ENCODE results near the gene GPR63. TPM values are rescaled to one million over a fixed set of nuclear protein-coding genes. Genes with fewer than 3 reads are reported as not detected.

The GPR63 gene
- total and polyA plus RNA-seq, 2 experiments from 2014 or later, result 0.10 to 0.11 TPM

- Histone ChIP-seq H3K79me2 (ENCODE audit: insufficient read depth) (no peaks in the 10 kb centered on the region), H3K9ac (no peak overlapping the region), H4K20me1 (ENCODE audit: insufficient read depth) (no peaks in the 10 kb centered on the region), H3K9me3 (ENCODE audit: low read depth) (no peaks in the 10 kb centered on the region), H3K27me3 (replicated peaks; ENCODE audit: insufficient read depth) (peaks cover 25% of the 10 kb centered on the region; the same call in 1 of the 2 replicates), H3F3A (ENCODE audit: insufficient read depth) (no peaks in the 10 kb centered on the region), H3K27ac (no peak overlapping the region), H3K4me1 (ENCODE audit: insufficient read depth) (no peaks in the 10 kb centered on the region), H3K4me2 (ENCODE audit: unreplicated experiment) (no peak overlapping the region), H3K9me2 (ENCODE audit: insufficient read depth) (no peaks in the 10 kb centered on the region), H3K36me3 (ENCODE audit: low read depth) (no peaks in the 10 kb centered on the region), H3K4me3 (no peak overlapping the region), H2AFZ (no peak overlapping the region)
- DNase-seq, result no peak
- TF ChIP-seq EZH2phosphoT487 (IDR thresholded peaks at IDR 0.05; ENCODE audit: insufficient read depth, low read depth), result no peak
- no peak for TF ChIP-seq EZH2 (IDR thresholded peaks at IDR 0.05; ENCODE audit: insufficient read depth, poor library complexity, severe bottlenecking)
- in situ Hi-C loops (cut with MboI), result no loop called here
- 95 to 96% methylated on average over 2 of the region's 2 CpGs for WGBS, 2 experiments (ENCODE audit: low coverage in 1 of 2, low lambda C conversion rate in 2 of 2, missing lambda C conversion rate in 2 of 2)
Measured at GRCh38 chr6:96834070-96834469, 3.2 kb downstream of the GPR63 start.

- Histone ChIP-seq H4K20me1 (ENCODE audit: insufficient read depth) (no peaks in the 10 kb centered on the region), H3K79me2 (ENCODE audit: insufficient read depth) (no peaks in the 10 kb centered on the region), H3K9me3 (ENCODE audit: low read depth) (no peaks in the 10 kb centered on the region), H3K36me3 (ENCODE audit: low read depth) (no peaks in the 10 kb centered on the region), H3K4me2 (ENCODE audit: unreplicated experiment) (no peak overlapping the region), H3K4me3 (no peak overlapping the region), H3K9ac (no peak overlapping the region), H3K27ac (no peak overlapping the region), H3K4me1 (ENCODE audit: insufficient read depth) (no peaks in the 10 kb centered on the region), H3K27me3 (replicated peaks; ENCODE audit: insufficient read depth) (peaks cover 16% of the 10 kb centered on the region; the same call in 1 of the 2 replicates), H3F3A (ENCODE audit: insufficient read depth) (no peaks in the 10 kb centered on the region), H3K9me2 (ENCODE audit: insufficient read depth) (no peaks in the 10 kb centered on the region), H2AFZ (no peak overlapping the region)
- in situ Hi-C loops (cut with MboI), result no loop called here
- no peak for DNase-seq
- WGBS, 2 experiments (ENCODE audit: low coverage in 1 of 2, low lambda C conversion rate in 2 of 2, missing lambda C conversion rate in 2 of 2), result 79 to 91% methylated on average over 2 of the region's 2 CpGs
- no peak for TF ChIP-seq EZH2phosphoT487 (IDR thresholded peaks at IDR 0.05; ENCODE audit: insufficient read depth, low read depth)
- TF ChIP-seq EZH2 (IDR thresholded peaks at IDR 0.05; ENCODE audit: insufficient read depth, poor library complexity, severe bottlenecking), result no peak
Measured at GRCh38 chr6:96832780-96833179, 4.5 kb downstream of the GPR63 start.

- H3K4me3 ChIP-seq, result no peak overlapping the region
- H3K9ac ChIP-seq, result no peak overlapping the region
- 82 to 100% methylated on average over 1 of the region's 1 CpG for WGBS, 2 experiments (ENCODE audit: low coverage in 1 of 2, low lambda C conversion rate in 2 of 2, missing lambda C conversion rate in 2 of 2)
- in situ Hi-C loops (cut with MboI), result no loop called here
- no peaks in the 10 kb centered on the region for H3K9me3 ChIP-seq (ENCODE audit: low read depth)
- no peaks in the 10 kb centered on the region for H3F3A ChIP-seq (ENCODE audit: insufficient read depth)
- no peaks in the 10 kb centered on the region for H4K20me1 ChIP-seq (ENCODE audit: insufficient read depth)
- H3K27me3 ChIP-seq (replicated peaks; ENCODE audit: insufficient read depth), result no peaks in the 10 kb centered on the region
- H3K4me2 ChIP-seq (ENCODE audit: unreplicated experiment), result no peak overlapping the region
- no peaks in the 10 kb centered on the region for H3K36me3 ChIP-seq (ENCODE audit: low read depth)
- DNase-seq, result no peak
- TF ChIP-seq EZH2 (IDR thresholded peaks at IDR 0.05; ENCODE audit: insufficient read depth, poor library complexity, severe bottlenecking) (no peak), EZH2phosphoT487 (IDR thresholded peaks at IDR 0.05; ENCODE audit: insufficient read depth, low read depth) (no peak)
- no peaks in the 10 kb centered on the region for H3K9me2 ChIP-seq (ENCODE audit: insufficient read depth)
- H3K4me1 ChIP-seq (ENCODE audit: insufficient read depth), result no peaks in the 10 kb centered on the region
- H3K79me2 ChIP-seq (ENCODE audit: insufficient read depth), result no peaks in the 10 kb centered on the region
- H3K27ac ChIP-seq, result no peak overlapping the region
- H2AFZ ChIP-seq, result no peak overlapping the region
Measured at GRCh38 chr6:96826865-96827264, 10.4 kb downstream of the GPR63 start.

GRCh38 chr6:96823743-96824142 is 13.5 kb downstream of the GPR63 start:
- Histone ChIP-seq H4K20me1 (ENCODE audit: insufficient read depth) (no peaks in the 10 kb centered on the region), H3K4me3 (no peak overlapping the region), H3K36me3 (ENCODE audit: low read depth) (no peaks in the 10 kb centered on the region), H3K4me1 (ENCODE audit: insufficient read depth) (no peaks in the 10 kb centered on the region), H3K9ac (no peak overlapping the region), H2AFZ (no peak overlapping the region), H3K9me2 (ENCODE audit: insufficient read depth) (no peaks in the 10 kb centered on the region), H3K27ac (no peak overlapping the region), H3K4me2 (ENCODE audit: unreplicated experiment) (no peak overlapping the region), H3K9me3 (ENCODE audit: low read depth) (no peaks in the 10 kb centered on the region), H3K79me2 (ENCODE audit: insufficient read depth) (no peaks in the 10 kb centered on the region), H3F3A (ENCODE audit: insufficient read depth) (no peaks in the 10 kb centered on the region), H3K27me3 (replicated peaks; ENCODE audit: insufficient read depth) (no peaks in the 10 kb centered on the region)
- TF ChIP-seq EZH2phosphoT487 (IDR thresholded peaks at IDR 0.05; ENCODE audit: insufficient read depth, low read depth) (no peak), EZH2 (IDR thresholded peaks at IDR 0.05; ENCODE audit: insufficient read depth, poor library complexity, severe bottlenecking) (no peak)
- no peak for DNase-seq
- 23 to 31% methylated on average over 2 of the region's 2 CpGs for WGBS, 2 experiments (ENCODE audit: low coverage in 1 of 2, low lambda C conversion rate in 2 of 2, missing lambda C conversion rate in 2 of 2)
- in situ Hi-C loops (cut with MboI), result no loop called here

- H3K9me3 ChIP-seq (ENCODE audit: low read depth), result no peaks in the 10 kb centered on the region
- 82 to 85% methylated on average over 4 of the region's 4 CpGs for WGBS, 2 experiments (ENCODE audit: low coverage in 1 of 2, low lambda C conversion rate in 2 of 2, missing lambda C conversion rate in 2 of 2)
- no peak overlapping the region for H2AFZ ChIP-seq
- H3K27ac ChIP-seq, result no peak overlapping the region
- no peaks in the 10 kb centered on the region for H3F3A ChIP-seq (ENCODE audit: insufficient read depth)
- no peaks in the 10 kb centered on the region for H4K20me1 ChIP-seq (ENCODE audit: insufficient read depth)
- H3K79me2 ChIP-seq (ENCODE audit: insufficient read depth), result no peaks in the 10 kb centered on the region
- H3K27me3 ChIP-seq (replicated peaks; ENCODE audit: insufficient read depth), result no peaks in the 10 kb centered on the region
- H3K4me2 ChIP-seq (ENCODE audit: unreplicated experiment), result no peak overlapping the region
- H3K36me3 ChIP-seq (ENCODE audit: low read depth), result no peaks in the 10 kb centered on the region
- H3K9ac ChIP-seq, result no peak overlapping the region
- no peaks in the 10 kb centered on the region for H3K4me1 ChIP-seq (ENCODE audit: insufficient read depth)
- TF ChIP-seq EZH2 (IDR thresholded peaks at IDR 0.05; ENCODE audit: insufficient read depth, poor library complexity, severe bottlenecking) (no peak), EZH2phosphoT487 (IDR thresholded peaks at IDR 0.05; ENCODE audit: insufficient read depth, low read depth) (no peak)
- DNase-seq, result no peak
- H3K9me2 ChIP-seq (ENCODE audit: insufficient read depth), result no peaks in the 10 kb centered on the region
- in situ Hi-C loops (cut with MboI), result no loop called here
- no peak overlapping the region for H3K4me3 ChIP-seq
Measured at GRCh38 chr6:96821034-96821433, 16.2 kb downstream of the GPR63 start.

All from GM23248 (cell line).